ENCODE data around the gene ISL2.

DNA sequence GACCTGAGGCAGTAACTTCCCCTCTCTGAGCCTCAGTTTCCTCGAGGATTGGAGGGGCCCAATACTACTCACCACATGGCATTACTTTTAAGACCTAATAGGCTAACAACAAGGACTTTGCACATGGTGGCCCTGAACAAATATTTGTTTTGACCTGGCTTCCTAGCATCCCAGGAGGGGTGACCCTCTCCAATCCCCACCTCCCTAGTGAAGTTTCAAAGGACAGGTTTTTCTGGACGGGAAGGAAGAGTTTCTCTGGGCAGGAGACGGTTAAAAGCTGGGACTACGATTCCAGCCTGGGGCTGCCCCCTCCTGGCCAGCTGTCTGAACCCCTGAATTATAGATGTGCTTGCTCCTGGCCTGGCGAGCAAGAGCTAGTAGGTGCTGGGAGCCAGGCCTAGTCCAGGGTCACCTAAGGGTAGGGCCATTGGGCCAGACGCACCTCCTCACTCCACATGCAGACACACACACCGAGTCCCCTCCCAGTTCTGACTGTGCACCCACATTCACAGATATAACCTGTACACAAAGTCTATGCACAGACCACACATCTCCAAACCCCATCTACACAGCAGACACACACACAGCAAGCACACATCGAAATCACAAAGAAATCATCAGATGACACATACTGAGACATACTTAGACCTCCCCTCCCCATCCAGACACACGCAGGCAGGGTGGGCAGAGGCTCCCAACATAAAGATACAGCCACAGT lies 2.7 kb upstream of the ISL2 start:
- TF ChIP-seq CTCF (IDR thresholded peaks at IDR 0.05) (no peak), POLR2A (IDR thresholded peaks at IDR 0.05) (no peak), POLR2AphosphoS5 (IDR thresholded peaks at IDR 0.05; ENCODE audit: insufficient read depth in 1 of 2, low read depth in 1 of 2) (no peak)
